Keratinocyte (primary cell): ENCODE results near the gene MLPH. TPM values are rescaled to one million over a fixed set of nuclear protein-coding genes. Genes with fewer than 3 reads are reported as not detected.

ENCODE experiments used
- DNase-seq: peaks from one replicate; pipeline ENCODE4 v3.0.0-alpha.2; 2011; ENCODE audit warnings: low read depth, missing footprints, low spot score
- FAIRE-seq: peaks from 2 replicates; lab custom pipeline; 2011; peaks lifted over from hg19 to GRCh38; lab: Jason Lieb, UNC
- H2AFZ ChIP-seq: 2 replicates; pipeline ENCODE4 v1.6.0; 2012; ENCODE audit warnings: low read length, control low read depth, inconsistent platforms; ENCODE audit not compliant: control insufficient read depth
- H3K27ac ChIP-seq: 2 replicates; pipeline ENCODE4 v1.5.1; 2011; ENCODE audit warnings: low read length; ENCODE audit not compliant: control insufficient read depth, insufficient read depth
- H3K27me3 ChIP-seq: 3 replicates; pipeline ENCODE4 v1.6.0; 2011; ENCODE audit warnings: low read length; ENCODE audit not compliant: control insufficient read depth, insufficient read depth; ENCODE audit errors: extremely low read depth
- H3K36me3 ChIP-seq, 2 experiments: 2 replicates in 1 of 2; 3 replicates in 1 of 2; pipeline ENCODE4 v1.5.1; 2011; ENCODE audit warnings: low read length in 2 of 2, mild to moderate bottlenecking in 1 of 2; ENCODE audit not compliant: control insufficient read depth in 2 of 2, insufficient read depth in 2 of 2; ENCODE audit errors: extremely low read depth in 1 of 2
- H3K4me1 ChIP-seq: 3 replicates; pipeline ENCODE4 v1.5.1; 2011; ENCODE audit warnings: low read length; ENCODE audit not compliant: control insufficient read depth, insufficient read depth; ENCODE audit errors: extremely low read depth
- H3K4me2 ChIP-seq: 3 replicates; pipeline ENCODE4 v1.6.0; 2011; ENCODE audit warnings: low read depth, low read length; ENCODE audit not compliant: control insufficient read depth, insufficient read depth; ENCODE audit errors: extremely low read depth
- H3K4me3 ChIP-seq, 3 experiments: fragments of 200-600 bp in 1 of 3; sonication (generic) in 1 of 3; 2 replicates in 2 of 3; 3 replicates in 1 of 3; pipeline ENCODE4 v1.5.1; 2011 to 2016; ENCODE audit warnings: low read length in 3 of 3, mild to moderate bottlenecking in 3 of 3, control low read depth in 2 of 3, inconsistent platforms in 1 of 3, low read depth in 1 of 3, mixed read lengths in 1 of 3, mixed run types in 1 of 3, moderate library complexity in 1 of 3; ENCODE audit not compliant: control insufficient read depth in 2 of 3, insufficient read depth in 2 of 3; ENCODE audit errors: extremely low read depth in 1 of 3
- H3K79me2 ChIP-seq: 2 replicates; pipeline ENCODE4 v1.6.0; 2012; ENCODE audit warnings: low read length; ENCODE audit not compliant: control insufficient read depth, insufficient read depth
- H3K9ac ChIP-seq: 3 replicates; pipeline ENCODE4 v1.6.0; 2011; ENCODE audit warnings: low read length; ENCODE audit not compliant: control insufficient read depth, insufficient read depth; ENCODE audit errors: extremely low read depth
- H3K9me1 ChIP-seq: 3 replicates; pipeline ENCODE4 v1.6.0; 2011; ENCODE audit warnings: low read length; ENCODE audit not compliant: control insufficient read depth, insufficient read depth; ENCODE audit errors: extremely low read depth
- H3K9me3 ChIP-seq: 2 replicates; pipeline ENCODE4 v1.5.1; 2012; ENCODE audit warnings: low read depth, low read length; ENCODE audit not compliant: control insufficient read depth
- H4K20me1 ChIP-seq: 3 replicates; pipeline ENCODE4 v1.6.0; 2011; ENCODE audit warnings: low read length; ENCODE audit not compliant: control insufficient read depth, insufficient read depth; ENCODE audit errors: extremely low read depth
- CTCF ChIP-seq, 3 experiments: IDR thresholded peaks in 1 of 3; conservative IDR thresholded peaks in 1 of 3; optimal IDR thresholded peaks in 1 of 3; 2 replicates in 2 of 3; 3 replicates in 1 of 3; pipeline versions ENCODE3 to v1.5.1; 2011; ENCODE audit warnings: low read length in 3 of 3, mild to moderate bottlenecking in 3 of 3, moderate library complexity in 2 of 3, control low read depth in 1 of 3, inconsistent platforms in 1 of 3; ENCODE audit not compliant: insufficient read depth in 2 of 3; ENCODE audit errors: extremely low read depth in 1 of 3
- EZH2 ChIP-seq: IDR thresholded peaks from one replicate; pipeline ENCODE4 v1.6.1; 2012; ENCODE audit warnings: inconsistent platforms, mild to moderate bottlenecking, low read length, moderate library complexity
- dilution Hi-C: fragments of 300-500 bp; cut with MboI; formaldehyde crosslinking; loops from one replicate; pipeline ENCODE4 v1.7.0; 2020; ENCODE audit warnings: low sequenced_read_pairs; ENCODE audit not compliant: extremely low pct_ligation_motif_present
- polyA plus RNA-seq, 5 experiments: library from polyadenylated mRNA; depleted of rRNA in 3 of 5; stranded (reverse) in 3 of 5; stranded (forward) in 1 of 5; unstranded in 1 of 5; fragments of >200 nt; gene quantifications; 1 replicate in 1 of 5; 2 replicates in 3 of 5; 3 replicates in 1 of 5; pipeline versions ENCODE4 v1.2.1 to v1.2.3, GENCODE V29; 2011 to 2012; ENCODE audit warnings: missing spikeins in 2 of 5, low read depth in 1 of 5, low replicate concordance in 1 of 5

MLPH gene
- polyA plus RNA-seq, 1 donor (not counting 4 experiments of a cell fraction or from before 2014, with no cell fraction given): 0.67 TPM

GRCh38 chr2:237441605-237442274 is 45.3 kb upstream of the MLPH start:
- Histone ChIP-seq H3K4me2 (no peak overlapping the region), H3K27me3 (no peaks in the 10 kb centered on the region), H3K79me2 (no peaks in the 10 kb centered on the region), H3K9me1 (no peaks in the 10 kb centered on the region), H3K27ac (no peak overlapping the region), H2AFZ (no peak overlapping the region), H3K4me1 (peaks cover 3% of the 10 kb centered on the region), H4K20me1 (no peaks in the 10 kb centered on the region), H3K4me3 (no peak overlapping the region), H3K9me3 (no peaks in the 10 kb centered on the region), H3K36me3 (no peaks in the 10 kb centered on the region), H3K9ac (no peak overlapping the region)
- dilution Hi-C loops: no loop called here
- DNase-seq: no peak
- no peak for FAIRE-seq
- no peak for TF ChIP-seq CTCF (optimal IDR thresholded peaks at IDR 0.05 in 1 of 3, IDR thresholded peaks at IDR 0.05 in 1 of 3, conservative IDR thresholded peaks at IDR 0.05 in 1 of 3; ENCODE audit: extremely low read depth in 1 of 3, insufficient read depth in 2 of 3, low read length in 3 of 3)
- no peak for TF ChIP-seq EZH2

- TF ChIP-seq CTCF (optimal IDR thresholded peaks at IDR 0.05 in 1 of 3, IDR thresholded peaks at IDR 0.05 in 1 of 3, conservative IDR thresholded peaks at IDR 0.05 in 1 of 3; ENCODE audit: extremely low read depth in 1 of 3, insufficient read depth in 2 of 3, low read length in 3 of 3): no peak
- no peak for TF ChIP-seq EZH2
- no peak for DNase-seq
- H3K79me2 ChIP-seq: no peaks in the 10 kb centered on the region
- H3K9me1 ChIP-seq: no peaks in the 10 kb centered on the region
- H2AFZ ChIP-seq: no peak overlapping the region
- no peak overlapping the region for H3K9ac ChIP-seq
- no peak overlapping the region for H3K27ac ChIP-seq
- H4K20me1 ChIP-seq: no peaks in the 10 kb centered on the region
- FAIRE-seq: no peak
- no peaks in the 10 kb centered on the region for H3K36me3 ChIP-seq
- dilution Hi-C loops: no loop called here
- no peaks in the 10 kb centered on the region for H3K9me3 ChIP-seq
- no peak overlapping the region for H3K4me3 ChIP-seq
- H3K4me1 ChIP-seq: no peaks in the 10 kb centered on the region
- no peaks in the 10 kb centered on the region for H3K27me3 ChIP-seq
- H3K4me2 ChIP-seq: no peak overlapping the region
These were observed 43.0 kb upstream of the MLPH start for GRCh38 chr2:237444071-237444470.
